ENCODE data around the gene SLC29A3.

DNA sequence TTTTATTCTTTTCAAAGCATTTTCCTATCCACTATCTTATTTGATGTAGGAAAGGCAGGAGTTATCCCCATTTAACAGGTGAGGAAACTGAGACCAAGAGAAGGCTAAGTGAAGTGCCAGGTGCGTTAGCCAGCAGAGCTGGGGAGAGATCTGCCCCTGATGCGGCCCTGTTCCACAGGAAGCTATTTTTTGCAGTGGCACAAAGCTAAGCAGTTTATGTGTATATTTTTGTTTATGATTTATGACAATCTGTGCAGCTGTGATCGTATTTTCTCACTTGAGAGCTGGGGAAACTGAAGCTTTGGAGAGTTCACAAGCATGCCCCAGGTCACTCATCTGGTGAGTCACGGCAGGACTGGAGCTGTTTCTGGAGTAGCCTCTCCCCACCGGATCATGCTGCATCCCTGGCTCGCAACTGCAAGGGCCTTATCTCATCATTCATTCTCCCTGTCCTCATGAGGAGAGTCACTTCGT is 38.8 kb downstream of the SLC29A3 start:
- TF ChIP-seq CTCF (optimal IDR thresholded peaks at IDR 0.05 in 1 of 3, IDR thresholded peaks at IDR 0.05 in 1 of 3, conservative IDR thresholded peaks at IDR 0.05 in 1 of 3; ENCODE audit: extremely low read depth in 1 of 3, insufficient read depth in 2 of 3, low read length in 3 of 3) (no peak), EZH2 (IDR thresholded peaks at IDR 0.05; ENCODE audit: low read length) (no peak)
